ENCODE measurements around the gene FUT7. TPM values are rescaled to one million over a fixed set of nuclear protein-coding genes. Genes with fewer than 3 reads are reported as not detected.

FUT7 gene
- total and polyA plus RNA-seq, 9 of the 15 experiments (the other 6 are each of a cell fraction or from before 2014, with no cell fraction given), result not detected

- TF ChIP-seq, protein P1, sequence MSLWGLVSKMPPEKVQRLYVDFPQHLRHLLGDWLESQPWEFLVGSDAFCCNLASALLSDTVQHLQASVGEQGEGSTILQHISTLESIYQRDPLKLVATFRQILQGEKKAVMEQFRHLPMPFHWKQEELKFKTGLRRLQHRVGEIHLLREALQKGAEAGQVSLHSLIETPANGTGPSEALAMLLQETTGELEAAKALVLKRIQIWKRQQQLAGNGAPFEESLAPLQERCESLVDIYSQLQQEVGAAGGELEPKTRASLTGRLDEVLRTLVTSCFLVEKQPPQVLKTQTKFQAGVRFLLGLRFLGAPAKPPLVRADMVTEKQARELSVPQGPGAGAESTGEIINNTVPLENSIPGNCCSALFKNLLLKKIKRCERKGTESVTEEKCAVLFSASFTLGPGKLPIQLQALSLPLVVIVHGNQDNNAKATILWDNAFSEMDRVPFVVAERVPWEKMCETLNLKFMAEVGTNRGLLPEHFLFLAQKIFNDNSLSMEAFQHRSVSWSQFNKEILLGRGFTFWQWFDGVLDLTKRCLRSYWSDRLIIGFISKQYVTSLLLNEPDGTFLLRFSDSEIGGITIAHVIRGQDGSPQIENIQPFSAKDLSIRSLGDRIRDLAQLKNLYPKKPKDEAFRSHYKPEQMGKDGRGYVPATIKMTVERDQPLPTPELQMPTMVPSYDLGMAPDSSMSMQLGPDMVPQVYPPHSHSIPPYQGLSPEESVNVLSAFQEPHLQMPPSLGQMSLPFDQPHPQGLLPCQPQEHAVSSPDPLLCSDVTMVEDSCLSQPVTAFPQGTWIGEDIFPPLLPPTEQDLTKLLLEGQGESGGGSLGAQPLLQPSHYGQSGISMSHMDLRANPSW (CRISPR knock-in tag; IDR thresholded peaks at IDR 0.05), result no peak
- TF ChIP-seq FOSL1 (tag; conservative IDR thresholded peaks at IDR 0.05) (peak; percentile 54), GABPB1 (CRISPR knock-in tag; IDR thresholded peaks at IDR 0.05) (0 out of 2 replicates have a peak, but pooled peaks have one; percentile 28), MTA3 (IDR thresholded peaks at IDR 0.05; ENCODE audit: borderline replicate concordance) (peak; percentile 24; the same call in 1 of the 2 replicates), ZNF140 (CRISPR knock-in tag; IDR thresholded peaks at IDR 0.05) (no peak), ZNF436 (CRISPR knock-in tag; IDR thresholded peaks at IDR 0.05) (no peak), ATF1 (CRISPR knock-in tag; IDR thresholded peaks at IDR 0.05) (no peak), ATF1 (tag; IDR thresholded peaks at IDR 0.05) (no peak), CHD2 (IDR thresholded peaks at IDR 0.05; ENCODE audit: low read depth, low read length) (peak; percentile 46; the same call in 1 of the 2 replicates), HMGN3 (IDR thresholded peaks at IDR 0.05; ENCODE audit: borderline replicate concordance, extremely low read depth, insufficient read length, low read depth, low read length) (peak; percentile 21), NFE2 (IDR thresholded peaks at IDR 0.05; ENCODE audit: low read depth) (peak; percentile 39; the same call in 1 of the 2 replicates), TFAP4 (CRISPR knock-in tag; IDR thresholded peaks at IDR 0.05; ENCODE audit: borderline replicate concordance) (peak; percentile 37; the same call in 1 of the 2 replicates), CEBPB (tag; IDR thresholded peaks at IDR 0.05) (no peak), ZNF395 (CRISPR knock-in tag; IDR thresholded peaks at IDR 0.05) (peak; percentile 70; the same call in 1 of the 2 replicates)
- TF ChIP-seq, protein P2, sequence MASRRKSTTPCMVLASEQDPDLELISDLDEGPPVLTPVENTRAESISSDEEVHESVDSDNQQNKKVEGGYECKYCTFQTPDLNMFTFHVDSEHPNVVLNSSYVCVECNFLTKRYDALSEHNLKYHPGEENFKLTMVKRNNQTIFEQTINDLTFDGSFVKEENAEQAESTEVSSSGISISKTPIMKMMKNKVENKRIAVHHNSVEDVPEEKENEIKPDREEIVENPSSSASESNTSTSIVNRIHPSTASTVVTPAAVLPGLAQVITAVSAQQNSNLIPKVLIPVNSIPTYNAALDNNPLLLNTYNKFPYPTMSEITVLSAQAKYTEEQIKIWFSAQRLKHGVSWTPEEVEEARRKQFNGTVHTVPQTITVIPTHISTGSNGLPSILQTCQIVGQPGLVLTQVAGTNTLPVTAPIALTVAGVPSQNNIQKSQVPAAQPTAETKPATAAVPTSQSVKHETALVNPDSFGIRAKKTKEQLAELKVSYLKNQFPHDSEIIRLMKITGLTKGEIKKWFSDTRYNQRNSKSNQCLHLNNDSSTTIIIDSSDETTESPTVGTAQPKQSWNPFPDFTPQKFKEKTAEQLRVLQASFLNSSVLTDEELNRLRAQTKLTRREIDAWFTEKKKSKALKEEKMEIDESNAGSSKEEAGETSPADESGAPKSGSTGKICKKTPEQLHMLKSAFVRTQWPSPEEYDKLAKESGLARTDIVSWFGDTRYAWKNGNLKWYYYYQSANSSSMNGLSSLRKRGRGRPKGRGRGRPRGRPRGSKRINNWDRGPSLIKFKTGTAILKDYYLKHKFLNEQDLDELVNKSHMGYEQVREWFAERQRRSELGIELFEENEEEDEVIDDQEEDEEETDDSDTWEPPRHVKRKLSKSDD (conservative IDR thresholded peaks at IDR 0.05; ENCODE audit: low read length), result no peak
Observed at GRCh38 chr9:137027369-137028262, 4.3 kb downstream of the FUT7 start, which contains the start of gene ABCA2 (continued).
